Effector CD4-positive, alpha-beta T cell (primary cell): ENCODE data around the gene NF1.
"Not testable (repeated sequence)": the region's sequence is repeated elsewhere in the genome, so short reads cannot be mapped to it uniquely, and the experiment has no call there.

Source experiments
- DNase-seq: peaks from one replicate; pipeline ENCODE4 v3.0.0-alpha.2; 2020

The NF1 gene

GRCh38 chr17:31195305-31195704 lies 100.5 kb downstream of the NF1 start:
- no peak for DNase-seq

GRCh38 chr17:31198026-31198425 lies 103.2 kb downstream of the NF1 start:
- DNase-seq: no peak

GRCh38 chr17:31198666-31199065 lies 103.9 kb downstream of the NF1 start:
- DNase-seq: not testable (repeated sequence)

GRCh38 chr17:31200287-31200686 lies 105.5 kb downstream of the NF1 start:
- DNase-seq: no peak

- no peak for DNase-seq
These were observed 108.2 kb downstream of the NF1 start for GRCh38 chr17:31202968-31203367.

GRCh38 chr17:31211352-31212012 lies 116.7 kb downstream of the NF1 start:
- DNase-seq: no peak

- DNase-seq: no peak
These were observed 121.4 kb downstream of the NF1 start for GRCh38 chr17:31216031-31216751.

- no peak for DNase-seq
These were observed 129.6 kb downstream of the NF1 start for GRCh38 chr17:31224366-31224765.

- no peak for DNase-seq
These were observed 131.1 kb downstream of the NF1 start for GRCh38 chr17:31225831-31226230.

- DNase-seq: no peak
These were observed 131.6 kb downstream of the NF1 start for GRCh38 chr17:31226373-31226772.

- no peak for DNase-seq
These were observed 132.2 kb downstream of the NF1 start for GRCh38 chr17:31226950-31227349.

- DNase-seq: no peak
These were observed 137.1 kb downstream of the NF1 start for GRCh38 chr17:31231852-31232251.

- DNase-seq: no peak
These were observed 140.3 kb downstream of the NF1 start for GRCh38 chr17:31235110-31235509.

GRCh38 chr17:31236137-31236536 lies 141.4 kb downstream of the NF1 start:
- DNase-seq: no peak

GRCh38 chr17:31236712-31237111 lies 141.9 kb downstream of the NF1 start:
- DNase-seq: no peak

- no peak for DNase-seq
These were observed 146.3 kb downstream of the NF1 start for GRCh38 chr17:31241116-31241515.

GRCh38 chr17:31248986-31249834 lies 154.4 kb downstream of the NF1 start:
- no peak for DNase-seq

- DNase-seq: no peak
These were observed 155.0 kb downstream of the NF1 start for GRCh38 chr17:31249835-31250141.

GRCh38 chr17:31250229-31250628 lies 155.5 kb downstream of the NF1 start:
- no peak for DNase-seq

GRCh38 chr17:31251105-31251969 lies 156.6 kb downstream of the NF1 start:
- no peak for DNase-seq

GRCh38 chr17:31251970-31252328 lies 157.2 kb downstream of the NF1 start:
- no peak for DNase-seq

GRCh38 chr17:31252741-31253140 lies 158.0 kb downstream of the NF1 start:
- no peak for DNase-seq

- DNase-seq: no peak
These were observed 159.9 kb downstream of the NF1 start for GRCh38 chr17:31254654-31255053.
